ENCODE measurements around the gene TUBB4B. TPM values are rescaled to one million over a fixed set of nuclear protein-coding genes. Genes with fewer than 3 reads are reported as not detected.
"Not testable (repeated sequence)": the region's sequence is repeated elsewhere in the genome, so short reads cannot be mapped to it uniquely, and the experiment has no call there.

TUBB4B gene
- total RNA-seq, 2 experiments from 2014 or later = 314 to 319 TPM

DNA sequence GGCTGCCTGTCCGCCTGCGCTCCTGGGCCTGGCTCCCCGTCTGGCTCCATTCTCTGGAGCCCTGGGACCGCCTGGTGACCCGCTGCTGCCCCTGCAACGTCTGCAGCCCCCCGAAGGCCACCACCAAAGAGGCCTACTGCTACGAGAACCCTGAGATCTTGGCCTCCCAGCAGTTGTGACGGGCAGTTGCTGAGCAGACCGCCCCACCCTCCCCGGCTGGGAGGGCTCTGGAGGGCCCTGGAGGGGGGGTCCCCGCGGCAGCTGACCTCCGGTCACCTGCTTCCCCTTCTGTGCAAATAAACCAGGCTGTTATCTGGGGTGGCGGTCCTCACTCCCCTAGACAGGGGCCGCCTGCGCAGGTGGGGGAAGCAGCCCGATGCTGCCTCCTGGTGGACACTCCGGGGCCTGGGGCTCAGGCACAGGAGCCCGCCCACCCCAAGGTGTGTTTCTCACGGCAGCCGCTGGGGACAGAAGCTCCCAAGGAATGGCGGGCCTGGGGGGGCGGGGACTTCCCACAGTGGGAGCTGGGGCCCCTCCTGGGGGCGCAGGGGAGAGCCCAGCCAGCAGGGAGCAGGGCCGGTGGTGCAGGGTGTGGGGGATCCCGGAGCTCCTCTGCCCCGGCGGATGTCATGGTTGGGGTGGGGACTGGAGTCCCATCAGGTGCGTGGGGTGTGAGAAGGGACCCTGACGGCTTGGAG lies 4.7 kb upstream of the TUBB4B start:
- no peaks in the 10 kb centered on the region for H3K9me3 Mint-ChIP-seq
- ChIA-PET POLR2A (interaction anchor here (0.8 to 10.4 kb wide), 11 partner anchors 11 to 206 kb away, joined by 3 to 251 read pairs (median 5); partner anchors contain the start of genes CYSRT1, MAN1B1, NELFB and STPG3), CTCF (interaction anchor here (0.5 to 2.2 kb wide), 38 partner anchors 10 to 756 kb away, joined by 3 to 21 read pairs (median 4); partner anchors contain the start of genes ABCA2, AJM1, CYSRT1 and EHMT1)
- peaks cover 25% of the 10 kb centered on the region for H3K4me1 Mint-ChIP-seq
- no peak overlapping the region for H3K27ac Mint-ChIP-seq
- peak; percentile 91 for DNase-seq
- H3K36me3 Mint-ChIP-seq (ENCODE audit: low read depth) = peaks cover 4% of the 10 kb centered on the region
- H3K27me3 Mint-ChIP-seq = no peaks in the 10 kb centered on the region
- no peak overlapping the region for H3K4me3 Mint-ChIP-seq

- Mint-ChIP-seq H3K4me1 (peaks cover 25% of the 10 kb centered on the region), H3K27ac (no peak overlapping the region), H3K4me3 (no peak overlapping the region), H3K27me3 (no peaks in the 10 kb centered on the region), H3K36me3 (ENCODE audit: low read depth) (peaks cover 7% of the 10 kb centered on the region), H3K9me3 (no peaks in the 10 kb centered on the region)
- POLR2A ChIA-PET = interaction anchor here (0.8 to 10.4 kb wide), 11 partner anchors 12 to 206 kb away, joined by 3 to 251 read pairs (median 5); partner anchors contain the start of genes CYSRT1, MAN1B1, NELFB and STPG3
- CTCF ChIA-PET = interaction anchor here (0.5 to 2.2 kb wide), 38 partner anchors 9 to 756 kb away, joined by 3 to 21 read pairs (median 4); partner anchors contain the start of genes ABCA2, AJM1, CYSRT1 and EHMT1
- no peak for DNase-seq
These were observed 4.1 kb upstream of the TUBB4B start for GRCh38 chr9:137236936-137237421.

- ChIA-PET CTCF (interaction anchor here (0.6 to 2.2 kb wide), 12 partner anchors 11 to 191 kb away, joined by 4 to 21 read pairs (median 8); partner anchors contain the start of genes CYSRT1 and RNF224), POLR2A (interaction anchor here (0.8 to 10.4 kb wide), 4 partner anchors 15 to 142 kb away, joined by 3 to 251 read pairs (median 22); partner anchors contain the start of genes DPP7, NELFB, STPG3 and TPRN)
- no peaks in the 10 kb centered on the region for H3K27me3 Mint-ChIP-seq
- no peak for DNase-seq
- H3K9me3 Mint-ChIP-seq = no peaks in the 10 kb centered on the region
- H3K36me3 Mint-ChIP-seq (ENCODE audit: low read depth) = peaks cover 17% of the 10 kb centered on the region
- H3K27ac Mint-ChIP-seq = no peak overlapping the region
- no peak overlapping the region for H3K4me3 Mint-ChIP-seq
- peaks cover 36% of the 10 kb centered on the region for H3K4me1 Mint-ChIP-seq
These were observed 3.0 kb upstream of the TUBB4B start for GRCh38 chr9:137237759-137238726.

GRCh38 chr9:137239541-137240200 lies 1.4 kb upstream of the TUBB4B start:
- CTCF ChIA-PET = interaction anchor here (0.9 to 2.6 kb wide), 10 partner anchors 15 to 213 kb away, joined by 3 to 12 read pairs (median 4); partner anchors contain the start of genes CYSRT1, NELFB and TOR4A
- peaks cover 30% of the 10 kb centered on the region for H3K36me3 Mint-ChIP-seq (ENCODE audit: low read depth)
- peak overlapping the region; percentile 72 for H3K4me3 Mint-ChIP-seq
- H3K27ac Mint-ChIP-seq = peak overlapping the region; percentile 67
- not testable (repeated sequence) for DNase-seq, H3K27me3 Mint-ChIP-seq, H3K9me3 Mint-ChIP-seq
- peaks cover 47% of the 10 kb centered on the region for H3K4me1 Mint-ChIP-seq
- POLR2A ChIA-PET = interaction anchor here (0.7 to 10.4 kb wide), 39 partner anchors 9 to 836 kb away, joined by 3 to 251 read pairs (median 5); partner anchors contain the start of genes ANAPC2, CYSRT1, DPP7 and EHMT1

- peak overlapping the region; percentile 72 for H3K4me3 Mint-ChIP-seq
- H3K36me3 Mint-ChIP-seq (ENCODE audit: low read depth) = peaks cover 30% of the 10 kb centered on the region
- H3K27me3 Mint-ChIP-seq = no peaks in the 10 kb centered on the region
- POLR2A ChIA-PET = interaction anchor here (0.6 to 10.4 kb wide), 64 partner anchors 10 to 837 kb away, joined by 3 to 251 read pairs (median 4); partner anchors contain the start of genes AJM1, ANAPC2, CLIC3 and CYSRT1
- no peaks in the 10 kb centered on the region for H3K9me3 Mint-ChIP-seq
- H3K27ac Mint-ChIP-seq = peak overlapping the region; percentile 67
- CTCF ChIA-PET = interaction anchor here (0.9 to 2.6 kb wide), 9 partner anchors 13 to 214 kb away, joined by 3 to 12 read pairs (median 4); partner anchors contain the start of genes CYSRT1, NELFB, RNF224 and TOR4A
- H3K4me1 Mint-ChIP-seq = peaks cover 47% of the 10 kb centered on the region
- peak; percentile 75 for DNase-seq
These were observed 708 bp upstream of the TUBB4B start for GRCh38 chr9:137240318-137240840.

- Mint-ChIP-seq H3K4me3 (peak overlapping the region; percentile 88), H3K27ac (peak overlapping the region; percentile 72), H3K27me3 (no peaks in the 10 kb centered on the region), H3K9me3 (no peaks in the 10 kb centered on the region), H3K4me1 (peaks cover 45% of the 10 kb centered on the region), H3K36me3 (ENCODE audit: low read depth) (peaks cover 30% of the 10 kb centered on the region)
- ChIA-PET POLR2A (interaction anchor here (0.6 to 10.4 kb wide), 50 partner anchors 11 to 513 kb away, joined by 3 to 251 read pairs (median 4); partner anchors contain the start of genes ANAPC2, CYSRT1, DPH7 and DPP7), CTCF (interaction anchor here (0.5 to 2.5 kb wide), 9 partner anchors 13 to 212 kb away, joined by 3 to 12 read pairs (median 4); partner anchors contain the start of genes CYSRT1, NELFB, RNF224 and TOR4A)
- DNase-seq = peak; percentile 75
These were observed 592 bp downstream of the TUBB4B start for GRCh38 chr9:137241490-137242268.

GRCh38 chr9:137242269-137243203 lies 1.4 kb downstream of the TUBB4B start:
- peaks cover 42% of the 10 kb centered on the region for H3K4me1 Mint-ChIP-seq
- peaks cover 30% of the 10 kb centered on the region for H3K36me3 Mint-ChIP-seq (ENCODE audit: low read depth)
- peak overlapping the region; percentile 72 for H3K27ac Mint-ChIP-seq
- ChIA-PET POLR2A (interaction anchor here (0.7 to 10.4 kb wide), 19 partner anchors 11 to 156 kb away, joined by 3 to 251 read pairs (median 3); partner anchors contain the start of genes CYSRT1, DPP7, MAN1B1 and NELFB), CTCF (interaction anchor here (0.5 to 1.0 kb wide), 4 partner anchors 12 to 429 kb away, joined by 3 to 4 read pairs (median 3); no protein-coding TSS in a partner anchor)
- H3K9me3 Mint-ChIP-seq = no peaks in the 10 kb centered on the region
- DNase-seq = no peak
- H3K4me3 Mint-ChIP-seq = peak overlapping the region; percentile 84
- no peaks in the 10 kb centered on the region for H3K27me3 Mint-ChIP-seq

DNA sequence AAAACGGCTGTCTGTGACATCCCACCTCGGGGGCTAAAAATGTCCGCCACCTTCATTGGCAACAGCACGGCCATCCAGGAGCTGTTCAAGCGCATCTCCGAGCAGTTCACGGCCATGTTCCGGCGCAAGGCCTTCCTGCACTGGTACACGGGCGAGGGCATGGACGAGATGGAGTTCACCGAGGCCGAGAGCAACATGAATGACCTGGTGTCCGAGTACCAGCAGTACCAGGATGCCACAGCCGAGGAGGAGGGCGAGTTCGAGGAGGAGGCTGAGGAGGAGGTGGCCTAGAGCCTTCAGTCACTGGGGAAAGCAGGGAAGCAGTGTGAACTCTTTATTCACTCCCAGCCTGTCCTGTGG lies 2.2 kb downstream of the TUBB4B start:
- peaks cover 38% of the 10 kb centered on the region for H3K4me1 Mint-ChIP-seq
- peaks cover 30% of the 10 kb centered on the region for H3K36me3 Mint-ChIP-seq (ENCODE audit: low read depth)
- DNase-seq, H3K27ac Mint-ChIP-seq, H3K9me3 Mint-ChIP-seq, H3K27me3 Mint-ChIP-seq: not testable (repeated sequence)
- POLR2A ChIA-PET = interaction anchor here (1.1 to 10.4 kb wide), 7 partner anchors 10 to 129 kb away, joined by 3 to 251 read pairs (median 4); partner anchors contain the start of genes DPP7, NELFB and STPG3
- CTCF ChIA-PET = interaction anchor here (0.5 to 1.0 kb wide), 3 partner anchors 11 to 428 kb away, joined by 3 to 4 read pairs (median 3); no protein-coding TSS in a partner anchor
- peak overlapping the region; percentile 39 for H3K4me3 Mint-ChIP-seq

- ChIA-PET CTCF (no interaction called here), POLR2A (interaction anchor here (0.5 to 10.4 kb wide), 6 partner anchors 9 to 704 kb away, joined by 3 to 251 read pairs (median 4); partner anchors contain the start of genes DPP7, NELFB and STPG3)
- H3K27ac Mint-ChIP-seq = no peak overlapping the region
These were observed 2.8 kb downstream of the TUBB4B start for GRCh38 chr9:137243626-137244485.

More at GRCh38 chr9:137243626-137244485, 2.8 kb downstream of the TUBB4B start:
- DNase-seq = no peak
- H3K9me3 Mint-ChIP-seq = no peaks in the 10 kb centered on the region
- H3K36me3 Mint-ChIP-seq (ENCODE audit: low read depth) = peaks cover 30% of the 10 kb centered on the region
- H3K27me3 Mint-ChIP-seq = no peaks in the 10 kb centered on the region
- H3K4me3 Mint-ChIP-seq = peak overlapping the region; percentile 39
- H3K4me1 Mint-ChIP-seq = peaks cover 32% of the 10 kb centered on the region

Measured in activated CD4-positive, alpha-beta memory T cell treated with anti-CD3 and anti-CD28 coated beads, Interleukin-2, amount 10 ng/mL, durations not matched to agents 7 days and 5 days (primary cell).